OCI-M2 (cell line): ENCODE data around the gene NIT2.

Experiments
- DNase-seq: peaks from one replicate; lab custom pipeline; 2025; ENCODE audit not compliant: unreplicated experiment; lab: John Stamatoyannopoulos, UW

The NIT2 gene

GRCh38 chr3:100395679-100396431 lies 61.3 kb downstream of the NIT2 start:
- DNase-seq, result no peak

- DNase-seq, result no peak
These were observed 62.4 kb downstream of the NIT2 start for GRCh38 chr3:100396967-100397366.

GRCh38 chr3:100399341-100400071 lies 64.9 kb downstream of the NIT2 start:
- DNase-seq, result no peak

GRCh38 chr3:100400419-100400779 lies 65.8 kb downstream of the NIT2 start:
- DNase-seq, result no peak

GRCh38 chr3:100400780-100401673 lies 66.5 kb downstream of the NIT2 start, which contains the start of the genes LNP1 and TOMM70:
TSS of gene LNP1 (plus strand) at chr3:100401539. CDS start at chr3:100429730, 28,191 bp downstream.
TSS of gene TOMM70 (minus strand) at chr3:100401089. CDS start at chr3:100400949, 140 bp downstream.
- DNase-seq, result peak; percentile 95

GRCh38 chr3:100401674-100402041 lies 67.1 kb downstream of the NIT2 start:
- DNase-seq, result no peak

- no peak for DNase-seq
These were observed 67.7 kb downstream of the NIT2 start for GRCh38 chr3:100402256-100402655.

GRCh38 chr3:100402891-100403290 lies 68.3 kb downstream of the NIT2 start:
- DNase-seq, result no peak

- DNase-seq, result no peak
These were observed 69.0 kb downstream of the NIT2 start for GRCh38 chr3:100403362-100404249.

GRCh38 chr3:100404250-100404548 lies 69.6 kb downstream of the NIT2 start:
- DNase-seq, result no peak

GRCh38 chr3:100407164-100407563 lies 72.6 kb downstream of the NIT2 start:
- DNase-seq, result no peak

- no peak for DNase-seq
These were observed 73.5 kb downstream of the NIT2 start for GRCh38 chr3:100407977-100408532.
